Ishikawa (cell line): ENCODE results near the gene STK32C.

Experiments
- CEBPB ChIP-seq: IDR thresholded peaks from 2 replicates; pipeline ENCODE4 v1.6.1; 2012
- CREB1 ChIP-seq: IDR thresholded peaks from 2 replicates; pipeline ENCODE4 v1.6.1; 2012; ENCODE audit warnings: low read depth
- EGR1 ChIP-seq: IDR thresholded peaks from 2 replicates; pipeline ENCODE4 v1.6.1; 2012
- EP300 ChIP-seq: IDR thresholded peaks from 2 replicates; pipeline ENCODE4 v1.6.1; 2012; ENCODE audit warnings: borderline replicate concordance
- FOXM1 ChIP-seq: IDR thresholded peaks from 2 replicates; pipeline ENCODE4 v1.6.1; 2012; ENCODE audit warnings: low read depth, borderline replicate concordance
- MAX ChIP-seq: IDR thresholded peaks from 2 replicates; pipeline ENCODE4 v1.6.1; 2012
- NFIC ChIP-seq: IDR thresholded peaks from 2 replicates; pipeline ENCODE4 v1.6.1; 2012
- RAD21 ChIP-seq: IDR thresholded peaks from 2 replicates; pipeline ENCODE4 v1.6.1; 2012; ENCODE audit warnings: low read depth
- REST ChIP-seq: IDR thresholded peaks from 2 replicates; pipeline ENCODE4 v1.6.1; 2012; ENCODE audit warnings: low read depth, mild to moderate bottlenecking
- TAF1 ChIP-seq: IDR thresholded peaks from 2 replicates; pipeline ENCODE4 v1.6.1; 2012; ENCODE audit warnings: low read depth, mild to moderate bottlenecking
- TCF12 ChIP-seq: IDR thresholded peaks from 2 replicates; pipeline ENCODE4 v1.6.1; 2012; ENCODE audit warnings: low read depth
- TEAD4 ChIP-seq: IDR thresholded peaks from 2 replicates; pipeline ENCODE4 v1.6.1; 2012
- USF1 ChIP-seq: IDR thresholded peaks from 2 replicates; pipeline ENCODE4 v1.6.1; 2012
- YY1 ChIP-seq: IDR thresholded peaks from 2 replicates; pipeline ENCODE4 v1.6.1; 2012; ENCODE audit warnings: low read depth
- ZBTB7A ChIP-seq: IDR thresholded peaks from 2 replicates; pipeline ENCODE4 v1.6.1; 2012; ENCODE audit warnings: low read depth

STK32C gene

GRCh38 chr10:132247943-132248342, 59.8 kb downstream of the STK32C start:
- TF ChIP-seq EGR1 (no peak), USF1 (no peak), CEBPB (no peak), RAD21 (no peak), TCF12 (no peak), FOXM1 (no peak), YY1 (no peak), TAF1 (no peak), CREB1 (no peak), ZBTB7A (no peak), NFIC (no peak), REST (no peak), MAX (no peak), TEAD4 (no peak), EP300 (no peak)

- TF ChIP-seq EGR1, result no peak
- no peak for TF ChIP-seq TEAD4
- no peak for TF ChIP-seq TCF12
- TF ChIP-seq NFIC, result no peak
- no peak for TF ChIP-seq YY1
- no peak for TF ChIP-seq ZBTB7A
Measured at GRCh38 chr10:132246296-132246695, 61.5 kb downstream of the STK32C start.

GRCh38 chr10:132245056-132245455, 62.7 kb downstream of the STK32C start:
- TF ChIP-seq RAD21, result no peak
- TF ChIP-seq ZBTB7A, result no peak
- TF ChIP-seq TAF1, result no peak
- TF ChIP-seq USF1, result no peak
- no peak for TF ChIP-seq NFIC
- TF ChIP-seq TEAD4, result no peak
- TF ChIP-seq CEBPB, result no peak
- TF ChIP-seq TCF12, result no peak
- no peak for TF ChIP-seq YY1
- no peak for TF ChIP-seq EGR1
- TF ChIP-seq EP300, result no peak
- TF ChIP-seq MAX, result no peak

- TF ChIP-seq MAX, result no peak
- no peak for TF ChIP-seq REST
- TF ChIP-seq TEAD4, result no peak
- no peak for TF ChIP-seq CREB1
- no peak for TF ChIP-seq RAD21
- TF ChIP-seq TCF12, result no peak
- TF ChIP-seq NFIC, result no peak
Measured at GRCh38 chr10:132243626-132244025, 64.1 kb downstream of the STK32C start.

- TF ChIP-seq NFIC, result no peak
- TF ChIP-seq YY1, result no peak
- TF ChIP-seq MAX, result no peak
- TF ChIP-seq RAD21, result no peak
- no peak for TF ChIP-seq REST
- no peak for TF ChIP-seq CREB1
- no peak for TF ChIP-seq CEBPB
- no peak for TF ChIP-seq EGR1
- TF ChIP-seq EP300, result no peak
- TF ChIP-seq TCF12, result no peak
- no peak for TF ChIP-seq USF1
- TF ChIP-seq ZBTB7A, result no peak
- TF ChIP-seq TAF1, result no peak
- no peak for TF ChIP-seq TEAD4
- TF ChIP-seq FOXM1, result no peak
Measured at GRCh38 chr10:132243141-132243540, 64.6 kb downstream of the STK32C start.
